OCI-LY7 (cell line): ENCODE results near the gene ALPL. TPM values are rescaled to one million over a fixed set of nuclear protein-coding genes. Genes with fewer than 3 reads are reported as not detected.

Experiments
- BruUV-seq: library from RNA; stranded (reverse); fragments of 400-500 nt; replicated peaks from 2 replicates; lab custom pipeline; 2021; lab: Mats Ljungman, UMichigan
- CTCF ChIA-PET: fragments of 300-600 bp; sonication (Branson Sonifier 250); formaldehyde crosslinking; loops from one replicate; lab custom pipeline; 2022; ENCODE audit warnings: antibody characterized with exemption; ENCODE audit not compliant: unreplicated experiment; lab: Charles Lee
- POLR2A ChIA-PET: fragments of 300-600 bp; sonication (Branson Sonifier 250); formaldehyde crosslinking; loops from one replicate; lab custom pipeline; 2022; ENCODE audit warnings: antibody characterized with exemption; lab: Charles Lee
- DNase-seq: peaks from one replicate; pipeline ENCODE4 v3.0.0-alpha.2; 2015; ENCODE audit warnings: low spot score
- H2AFZ ChIP-seq: fragments of 200-600 bp; sonication (generic), shearing (Covaris generic); 2 replicates; pipeline ENCODE4 v1.6.1; 2014; ENCODE audit warnings: mild to moderate bottlenecking, antibody characterized with exemption, low read length, moderate library complexity
- H3K27ac ChIP-seq: fragments of 200-600 bp; sonication (generic); 2 replicates; pipeline ENCODE4 v1.5.1; 2014; ENCODE audit warnings: mixed run types, low read depth, mild to moderate bottlenecking, moderate library complexity, low read length, inconsistent platforms; ENCODE audit not compliant: poor library complexity, severe bottlenecking
- H3K36me3 ChIP-seq: fragments of 200-600 bp; sonication (generic); 2 replicates; pipeline ENCODE4 v1.6.1; 2014; ENCODE audit warnings: mild to moderate bottlenecking, antibody characterized with exemption, low read length, moderate library complexity, mixed read lengths; ENCODE audit not compliant: insufficient read depth
- H3K4me1 ChIP-seq: fragments of 200-600 bp; sonication (generic); 2 replicates; pipeline ENCODE4 v1.5.1; 2014; ENCODE audit warnings: mild to moderate bottlenecking, low read length; ENCODE audit not compliant: insufficient read depth, poor library complexity, severe bottlenecking
- H3K4me2 ChIP-seq: fragments of 200-600 bp; sonication (generic); 2 replicates; pipeline ENCODE4 v1.6.1; 2014; ENCODE audit warnings: mild to moderate bottlenecking, low read length
- H3K4me3 ChIP-seq: fragments of 200-600 bp; sonication (generic); 2 replicates; pipeline ENCODE4 v1.5.1; 2014; ENCODE audit warnings: mild to moderate bottlenecking, low read depth, low read length; ENCODE audit not compliant: poor library complexity, severe bottlenecking
- H3K79me2 ChIP-seq: fragments of 200-600 bp; sonication (generic); 2 replicates; pipeline ENCODE4 v1.6.1; 2016; ENCODE audit warnings: low read depth, mild to moderate bottlenecking, low read length, moderate library complexity, mixed read lengths; ENCODE audit not compliant: insufficient read depth
- H3K9me2 ChIP-seq: fragments of 200-600 bp; sonication (generic); 2 replicates; pipeline ENCODE4 v1.6.1; 2016; ENCODE audit warnings: mild to moderate bottlenecking, low read length, mixed read lengths; ENCODE audit not compliant: insufficient read depth
- H3K9me3 ChIP-seq: fragments of 200-600 bp; sonication (generic); 2 replicates; pipeline ENCODE4 v1.6.1; 2014; ENCODE audit warnings: mild to moderate bottlenecking, mixed run types, low read length, mixed read lengths
- H4K20me1 ChIP-seq: fragments of 200-600 bp; sonication (generic); 2 replicates; pipeline ENCODE4 v1.6.1; 2014; ENCODE audit warnings: mild to moderate bottlenecking, antibody characterized with exemption, low read length, moderate library complexity, mixed read lengths; ENCODE audit not compliant: insufficient read depth
- EZH2phosphoT487 ChIP-seq: fragments of 200-600 bp; sonication (generic); IDR thresholded peaks from 2 replicates; pipeline ENCODE4 v1.6.1; 2018; ENCODE audit warnings: low read depth, borderline replicate concordance, mild to moderate bottlenecking, mixed run types, antibody characterized with exemption, low read length, moderate library complexity, mixed read lengths
- intact Hi-C: fragments of 100-400 bp; cut with micrococcal nuclease; formaldehyde crosslinking; loops from one replicate; pipeline ENCODE4 v1.10.0; 2022; ENCODE audit not compliant: unreplicated experiment
- total RNA-seq, 2 experiments: library from RNA; depleted of rRNA in 1 of 2; stranded (reverse); fragments of >200 nt in 1 of 2; shearing (Covaris generic) in 1 of 2; gene quantifications; 2 replicates each; pipeline ENCODE4 v1.2.3, GENCODE V29; 2014 to 2022
- TF ChIP-seq, protein P1 (sequence below): fragments of 200-600 bp; sonication (generic); conservative IDR thresholded peaks from 2 replicates; pipeline ENCODE4 v1.5.1; 2014; ENCODE audit warnings: mild to moderate bottlenecking, antibody characterized with exemption, low read length, moderate library complexity, mixed read lengths

ALPL gene
- total RNA-seq, 2 experiments from 2014 or later: not detected

- Histone ChIP-seq H4K20me1 (no peaks in the 10 kb centered on the region), H3K4me3 (no peak overlapping the region), H3K27ac (no peak overlapping the region), H3K36me3 (no peaks in the 10 kb centered on the region), H3K4me1 (no peaks in the 10 kb centered on the region), H3K9me3 (no peaks in the 10 kb centered on the region), H3K79me2 (no peaks in the 10 kb centered on the region), H3K4me2 (no peak overlapping the region), H2AFZ (no peak overlapping the region), H3K9me2 (no peaks in the 10 kb centered on the region)
- no peak for DNase-seq
- TF ChIP-seq, protein P1, sequence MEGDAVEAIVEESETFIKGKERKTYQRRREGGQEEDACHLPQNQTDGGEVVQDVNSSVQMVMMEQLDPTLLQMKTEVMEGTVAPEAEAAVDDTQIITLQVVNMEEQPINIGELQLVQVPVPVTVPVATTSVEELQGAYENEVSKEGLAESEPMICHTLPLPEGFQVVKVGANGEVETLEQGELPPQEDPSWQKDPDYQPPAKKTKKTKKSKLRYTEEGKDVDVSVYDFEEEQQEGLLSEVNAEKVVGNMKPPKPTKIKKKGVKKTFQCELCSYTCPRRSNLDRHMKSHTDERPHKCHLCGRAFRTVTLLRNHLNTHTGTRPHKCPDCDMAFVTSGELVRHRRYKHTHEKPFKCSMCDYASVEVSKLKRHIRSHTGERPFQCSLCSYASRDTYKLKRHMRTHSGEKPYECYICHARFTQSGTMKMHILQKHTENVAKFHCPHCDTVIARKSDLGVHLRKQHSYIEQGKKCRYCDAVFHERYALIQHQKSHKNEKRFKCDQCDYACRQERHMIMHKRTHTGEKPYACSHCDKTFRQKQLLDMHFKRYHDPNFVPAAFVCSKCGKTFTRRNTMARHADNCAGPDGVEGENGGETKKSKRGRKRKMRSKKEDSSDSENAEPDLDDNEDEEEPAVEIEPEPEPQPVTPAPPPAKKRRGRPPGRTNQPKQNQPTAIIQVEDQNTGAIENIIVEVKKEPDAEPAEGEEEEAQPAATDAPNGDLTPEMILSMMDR: no peak
- intact Hi-C loops: no loop called here
- ChIA-PET POLR2A (interaction anchor here (0.7 kb wide), 1 partner anchor 243 kb away, joined by 3 read pairs; no protein-coding TSS in a partner anchor), CTCF (no interaction called here)
- BruUV-seq: no TSS peak
These were observed 107.1 kb downstream of the ALPL start for GRCh38 chr1:21616372-21616771.

- Histone ChIP-seq H3K9me3 (no peaks in the 10 kb centered on the region), H3K9me2 (no peaks in the 10 kb centered on the region), H2AFZ (no peak overlapping the region), H4K20me1 (no peaks in the 10 kb centered on the region), H3K4me3 (no peak overlapping the region), H3K79me2 (no peaks in the 10 kb centered on the region), H3K4me1 (no peaks in the 10 kb centered on the region), H3K36me3 (no peaks in the 10 kb centered on the region), H3K27ac (no peak overlapping the region), H3K4me2 (no peak overlapping the region)
- intact Hi-C loops: no loop called here
- ChIA-PET POLR2A (no interaction called here), CTCF (no interaction called here)
- no TSS peak for BruUV-seq
- no peak for DNase-seq
- TF ChIP-seq, protein P1: no peak
- TF ChIP-seq EZH2phosphoT487: no peak
These were observed 108.0 kb downstream of the ALPL start for GRCh38 chr1:21617126-21617738.

- no peak for DNase-seq
- Histone ChIP-seq H3K9me2 (no peaks in the 10 kb centered on the region), H3K4me2 (no peak overlapping the region), H4K20me1 (no peaks in the 10 kb centered on the region), H3K79me2 (no peaks in the 10 kb centered on the region), H3K4me3 (no peak overlapping the region), H2AFZ (no peak overlapping the region), H3K4me1 (no peaks in the 10 kb centered on the region), H3K9me3 (no peaks in the 10 kb centered on the region), H3K27ac (no peak overlapping the region), H3K36me3 (no peaks in the 10 kb centered on the region)
- ChIA-PET POLR2A (no interaction called here), CTCF (no interaction called here)
- TF ChIP-seq, protein P1: no peak
- no peak for TF ChIP-seq EZH2phosphoT487
- intact Hi-C loops: no loop called here
- no TSS peak for BruUV-seq
These were observed 108.8 kb downstream of the ALPL start for GRCh38 chr1:21618059-21618458.
